T-helper 17 cell (primary cell): ENCODE measurements around the gene RPL18A. TPM values are rescaled to one million over a fixed set of nuclear protein-coding genes. Genes with fewer than 3 reads are reported as not detected.

Experiments used
- ATAC-seq: fragments of 150-1000 bp; cut with Tn5 transposase; 2 replicates; pipeline ENCODE4 v1.10.0; 2021; ENCODE audit warnings: mild to moderate bottlenecking, moderate library complexity
- DNase-seq, 3 donors: peaks; one replicate each; pipeline versions ENCODE4 v3.0.0 to v3.0.0-alpha.2; 2020 to 2021
- H3K9me3 ChIP-seq: one replicate; pipeline ENCODE4 v1.7.0; 2013; ENCODE audit warnings: low read length, mild to moderate bottlenecking; ENCODE audit not compliant: control insufficient read depth, poor library complexity, severe bottlenecking
- H3K27ac Mint-ChIP-seq: one replicate; pipeline ENCODE4 v1.8.0; 2022; ENCODE audit warnings: mild to moderate bottlenecking, moderate library complexity, mixed read lengths
- H3K27me3 Mint-ChIP-seq: one replicate; pipeline ENCODE4 v1.8.0; 2022; ENCODE audit warnings: mixed read lengths
- H3K36me3 Mint-ChIP-seq: one replicate; pipeline ENCODE4 v1.8.0; 2022; ENCODE audit warnings: low read depth, mixed read lengths
- H3K4me1 Mint-ChIP-seq: one replicate; pipeline ENCODE4 v1.8.0; 2022; ENCODE audit warnings: mild to moderate bottlenecking, mixed read lengths
- H3K4me3 Mint-ChIP-seq: one replicate; pipeline ENCODE4 v1.8.0; 2022; ENCODE audit warnings: mild to moderate bottlenecking, moderate library complexity, mixed read lengths
- total RNA-seq, 4 donors: library from RNA in 2 of 4; stranded (reverse) in 2 of 4; gene quantifications; one replicate each; pipeline ENCODE4 v1.2.3 and lab custom pipeline; 2022 to 2026

Gene RPL18A
- total RNA-seq, 2 donors from 2014 or later = 3,447 to 3,486 TPM

DNA sequence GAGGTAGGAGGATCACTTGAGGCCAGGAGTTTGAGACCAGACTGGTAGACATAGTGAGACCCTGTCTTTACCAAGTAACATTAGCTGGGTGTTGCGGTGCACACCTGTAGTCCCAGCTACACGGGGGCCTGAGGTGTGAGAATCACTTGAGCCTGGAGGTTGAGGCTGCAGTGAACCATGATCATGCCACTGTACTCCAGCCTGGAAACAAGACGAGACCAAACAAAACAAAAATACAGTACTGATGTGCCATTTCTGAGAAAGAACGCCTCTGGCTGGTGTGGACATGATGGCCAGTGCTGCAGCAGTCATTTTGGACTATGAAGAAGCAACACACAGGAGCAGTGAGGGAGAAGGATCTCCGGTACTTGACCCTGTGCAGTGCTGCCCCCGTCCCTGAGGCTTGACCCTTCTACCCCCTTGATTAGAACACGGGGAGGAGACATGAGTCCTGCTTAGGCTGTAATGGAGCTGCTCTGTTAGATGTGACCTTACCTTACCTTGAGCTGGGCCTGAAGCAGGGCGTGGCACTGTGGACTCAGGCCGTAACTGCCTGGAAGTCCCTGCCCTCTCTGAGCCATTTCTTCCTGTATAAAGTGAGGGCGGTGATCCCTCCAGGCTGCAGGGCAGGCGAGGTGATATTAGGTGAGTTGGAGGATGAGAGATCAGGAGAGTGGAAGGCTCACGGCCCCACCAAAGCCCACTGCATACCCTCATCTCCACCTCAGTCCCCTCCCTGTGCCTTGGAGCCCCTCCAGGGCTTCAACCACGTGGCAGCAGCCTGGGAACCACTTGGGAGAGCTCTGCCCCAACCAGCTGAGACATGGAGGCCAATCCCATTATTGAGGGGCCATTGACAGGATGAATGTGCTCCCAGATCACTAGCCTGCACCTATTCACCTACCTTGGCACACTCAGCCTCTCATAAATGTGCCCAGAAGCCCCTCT is 5.9 kb downstream of the RPL18A start:
- no peak for DNase-seq
- peak; percentile 24 for ATAC-seq
- Mint-ChIP-seq H3K4me3 (peak overlapping the region; percentile 33), H3K4me1 (peaks cover 11% of the 10 kb centered on the region), H3K27ac (peak overlapping the region; percentile 69), H3K27me3 (no peaks in the 10 kb centered on the region), H3K36me3 (no peaks in the 10 kb centered on the region)
- no peaks in the 10 kb centered on the region for H3K9me3 ChIP-seq

DNA sequence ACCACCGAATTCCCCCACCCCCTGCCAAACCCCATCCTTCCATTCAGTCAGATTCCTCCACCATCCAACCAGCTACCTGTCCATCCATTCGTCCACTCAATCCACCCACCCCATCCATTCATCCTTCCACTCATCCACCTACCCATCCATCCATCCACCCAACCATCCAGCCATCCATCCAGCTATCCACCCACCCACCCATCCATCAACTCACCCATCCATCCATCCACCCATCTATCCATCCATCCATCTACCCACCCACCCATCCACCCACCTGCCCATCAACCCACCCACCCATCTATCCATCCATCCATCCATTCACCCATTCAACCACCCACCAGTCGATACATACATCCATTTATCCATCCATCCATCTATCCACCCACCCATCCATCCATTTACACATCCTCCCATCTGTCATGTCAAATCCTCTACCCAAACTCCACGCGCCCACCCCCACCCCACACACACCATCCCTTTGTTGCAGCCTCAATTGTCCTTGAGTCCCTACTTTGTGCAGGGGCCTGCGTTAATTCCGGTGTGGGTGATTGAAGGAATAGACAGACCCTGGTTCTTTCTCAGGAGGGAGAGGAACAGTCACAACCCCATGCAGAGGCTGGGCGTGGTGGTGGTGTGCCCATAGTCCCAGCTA is 6.7 kb downstream of the RPL18A start:
- ATAC-seq = no peak
- H3K4me3 Mint-ChIP-seq = no peak overlapping the region

DNA sequence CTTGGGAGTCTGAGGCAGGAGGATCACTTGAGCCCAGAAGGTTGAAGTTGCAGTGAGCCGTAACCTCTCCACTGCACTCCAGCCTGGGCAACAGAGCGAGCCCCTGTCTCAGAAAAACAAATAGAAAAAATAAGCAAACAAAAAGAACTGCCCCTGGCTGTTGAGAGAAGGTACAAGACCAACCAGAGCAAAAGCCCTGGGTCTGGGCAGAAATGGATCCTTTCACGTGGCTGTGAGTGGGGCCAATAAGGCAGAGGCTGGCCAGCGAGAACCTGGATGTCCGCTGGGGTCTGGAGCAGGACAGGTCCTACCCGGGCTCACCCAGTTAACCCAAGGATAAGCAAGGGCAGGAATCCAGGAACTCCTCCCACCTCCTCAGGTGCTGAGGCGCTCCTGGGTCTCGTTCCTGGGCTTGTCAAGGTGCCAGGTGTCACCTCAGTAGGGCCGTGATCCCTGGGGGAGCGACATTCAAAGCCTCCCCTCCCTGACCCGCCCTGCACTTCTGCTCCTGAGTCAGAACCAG is 7.3 kb downstream of the RPL18A start:
- H3K27me3 Mint-ChIP-seq = no peaks in the 10 kb centered on the region
- H3K9me3 ChIP-seq = no peaks in the 10 kb centered on the region
- no peak overlapping the region for H3K27ac Mint-ChIP-seq
- ATAC-seq = no peak
- H3K36me3 Mint-ChIP-seq = no peaks in the 10 kb centered on the region
- peaks cover 7% of the 10 kb centered on the region for H3K4me1 Mint-ChIP-seq
- no peak overlapping the region for H3K4me3 Mint-ChIP-seq
- no peak for DNase-seq

More for the DNA sequence above, 6.7 kb downstream of the RPL18A start:
- peak overlapping the region; percentile 69 for H3K27ac Mint-ChIP-seq
- H3K36me3 Mint-ChIP-seq = no peaks in the 10 kb centered on the region
- peaks cover 5% of the 10 kb centered on the region for H3K4me1 Mint-ChIP-seq
- H3K27me3 Mint-ChIP-seq = no peaks in the 10 kb centered on the region
- no peaks in the 10 kb centered on the region for H3K9me3 ChIP-seq
- no peak for DNase-seq

DNA sequence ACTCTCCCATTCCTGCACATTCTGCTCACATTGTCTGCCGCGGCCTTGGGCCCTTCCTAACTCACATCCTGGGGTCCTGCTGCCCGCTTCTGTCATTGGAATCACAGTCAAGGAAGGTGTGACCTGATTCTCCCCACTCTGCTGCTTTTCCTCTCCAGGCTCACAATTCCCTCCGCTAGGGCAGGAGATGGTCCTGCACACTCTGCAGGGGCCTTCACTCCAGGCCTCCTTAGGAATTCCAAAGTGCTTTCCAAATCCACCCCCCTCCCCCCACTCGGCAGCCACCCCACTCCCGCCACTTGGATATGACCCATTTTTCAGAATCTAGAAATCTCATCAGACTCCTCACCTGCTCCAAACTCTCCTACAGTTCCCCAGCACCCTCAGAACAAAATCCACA is 9.0 kb downstream of the RPL18A start:
- Mint-ChIP-seq H3K4me1 (peaks cover 8% of the 10 kb centered on the region), H3K4me3 (no peak overlapping the region), H3K36me3 (no peaks in the 10 kb centered on the region), H3K27ac (peak overlapping the region; percentile 61), H3K27me3 (no peaks in the 10 kb centered on the region)
- DNase-seq (no peak), ATAC-seq (no peak)
- H3K9me3 ChIP-seq = no peaks in the 10 kb centered on the region

DNA sequence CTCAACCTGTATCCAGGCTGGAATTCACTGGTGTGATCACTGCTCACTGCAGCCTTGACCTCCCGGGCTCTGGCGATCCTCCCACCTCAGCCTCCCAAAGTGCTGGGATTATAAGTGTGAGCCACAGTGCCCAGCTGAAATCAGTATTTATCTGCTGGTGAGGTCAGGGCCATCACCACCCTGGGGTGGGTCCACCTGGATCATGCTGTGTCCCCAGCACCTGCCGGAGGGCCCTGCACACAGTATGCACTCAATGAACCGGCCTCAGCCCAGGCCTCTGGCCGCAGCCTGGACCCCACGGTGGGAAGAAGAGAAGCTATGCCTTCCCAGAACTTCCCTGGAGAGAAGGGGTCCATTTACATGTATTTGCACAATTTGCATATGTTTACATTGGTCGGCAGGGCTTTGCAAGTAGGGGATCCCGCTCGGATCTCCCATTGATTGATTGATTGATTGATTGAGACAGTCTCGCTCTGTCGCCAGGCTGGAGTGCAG is 9.5 kb downstream of the RPL18A start:
- peaks cover 7% of the 10 kb centered on the region for H3K4me1 Mint-ChIP-seq
- peak overlapping the region; percentile 61 for H3K27ac Mint-ChIP-seq
- no peaks in the 10 kb centered on the region for H3K36me3 Mint-ChIP-seq
- no peaks in the 10 kb centered on the region for H3K27me3 Mint-ChIP-seq
- no peaks in the 10 kb centered on the region for H3K9me3 ChIP-seq
- DNase-seq (no peak), ATAC-seq (no peak)
- H3K4me3 Mint-ChIP-seq = no peak overlapping the region

DNA sequence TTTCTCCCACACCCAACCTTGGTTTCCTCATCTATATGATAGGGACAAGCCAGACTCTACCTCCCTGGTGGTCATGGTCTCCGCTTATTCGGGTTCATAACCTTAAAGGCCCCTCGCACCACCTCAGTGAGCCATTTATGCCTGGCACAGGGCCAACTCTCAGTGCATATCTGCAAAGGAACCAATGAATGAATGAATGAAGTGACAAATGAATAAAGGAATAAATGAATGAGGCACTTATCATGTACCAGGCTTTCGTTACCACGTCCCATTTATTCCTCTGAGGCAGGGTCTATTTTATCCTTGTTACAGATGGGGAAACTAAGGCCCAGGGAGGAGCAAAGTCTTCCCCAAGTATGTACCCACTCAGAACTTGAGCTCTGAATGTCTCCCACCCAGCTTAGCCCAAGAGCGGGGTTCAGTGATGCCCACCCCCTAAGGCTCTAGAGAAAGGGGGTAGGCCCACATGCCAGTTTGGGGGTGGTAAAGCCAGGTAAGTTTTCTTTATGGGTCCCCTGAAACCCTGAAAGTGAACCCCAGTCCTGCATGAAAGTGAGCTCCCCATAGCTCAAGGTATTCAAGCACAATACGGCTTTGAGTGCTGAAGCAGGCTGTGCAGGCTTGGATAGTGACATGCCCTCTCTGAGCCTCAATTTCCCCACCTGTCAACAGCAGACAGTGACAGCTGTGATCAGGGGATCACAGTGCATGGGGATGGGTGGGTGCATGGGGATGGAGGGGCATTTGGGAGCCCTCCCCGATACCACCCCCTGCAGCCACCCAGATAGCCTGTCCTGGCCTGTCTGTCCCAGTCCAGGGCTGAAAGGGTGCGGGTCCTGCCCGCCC is 11.5 kb downstream of the RPL18A start:
- ATAC-seq (no peak), DNase-seq (no peak)
- no peaks in the 10 kb centered on the region for H3K9me3 ChIP-seq
- Mint-ChIP-seq H3K4me1 (peaks cover 7% of the 10 kb centered on the region), H3K4me3 (peak overlapping the region; percentile 92), H3K27ac (peak overlapping the region; percentile 34), H3K36me3 (no peaks in the 10 kb centered on the region), H3K27me3 (no peaks in the 10 kb centered on the region)

DNA sequence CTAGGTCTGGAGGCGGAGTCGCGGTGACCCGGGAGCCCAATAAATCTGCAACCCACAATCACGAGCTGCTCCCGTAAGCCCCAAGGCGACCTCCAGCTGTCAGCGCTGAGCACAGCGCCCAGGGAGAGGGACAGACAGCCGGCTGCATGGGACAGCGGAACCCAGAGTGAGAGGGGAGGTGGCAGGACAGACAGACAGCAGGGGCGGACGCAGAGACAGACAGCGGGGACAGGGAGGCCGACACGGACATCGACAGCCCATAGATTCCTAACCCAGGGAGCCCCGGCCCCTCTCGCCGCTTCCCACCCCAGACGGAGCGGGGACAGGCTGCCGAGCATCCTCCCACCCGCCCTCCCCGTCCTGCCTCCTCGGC is 12.2 kb downstream of the RPL18A start, which contains the start of gene SLC5A5:
SLC5A5 (plus strand) TSS at position 68 of the 373 bp plus-strand sequence. CDS start 375 bp downstream, outside the sequence.
- no peaks in the 10 kb centered on the region for H3K9me3 ChIP-seq
- Mint-ChIP-seq H3K27ac (peak within 1 kb of the TSS; percentile 34), H3K27me3 (no peaks in the 10 kb centered on the region), H3K36me3 (no peaks in the 10 kb centered on the region), H3K4me1 (peaks cover 5% of the 10 kb centered on the region), H3K4me3 (peak within 1 kb of the TSS; percentile 92)
- no peak for DNase-seq
- peak; percentile 12 for ATAC-seq

DNA sequence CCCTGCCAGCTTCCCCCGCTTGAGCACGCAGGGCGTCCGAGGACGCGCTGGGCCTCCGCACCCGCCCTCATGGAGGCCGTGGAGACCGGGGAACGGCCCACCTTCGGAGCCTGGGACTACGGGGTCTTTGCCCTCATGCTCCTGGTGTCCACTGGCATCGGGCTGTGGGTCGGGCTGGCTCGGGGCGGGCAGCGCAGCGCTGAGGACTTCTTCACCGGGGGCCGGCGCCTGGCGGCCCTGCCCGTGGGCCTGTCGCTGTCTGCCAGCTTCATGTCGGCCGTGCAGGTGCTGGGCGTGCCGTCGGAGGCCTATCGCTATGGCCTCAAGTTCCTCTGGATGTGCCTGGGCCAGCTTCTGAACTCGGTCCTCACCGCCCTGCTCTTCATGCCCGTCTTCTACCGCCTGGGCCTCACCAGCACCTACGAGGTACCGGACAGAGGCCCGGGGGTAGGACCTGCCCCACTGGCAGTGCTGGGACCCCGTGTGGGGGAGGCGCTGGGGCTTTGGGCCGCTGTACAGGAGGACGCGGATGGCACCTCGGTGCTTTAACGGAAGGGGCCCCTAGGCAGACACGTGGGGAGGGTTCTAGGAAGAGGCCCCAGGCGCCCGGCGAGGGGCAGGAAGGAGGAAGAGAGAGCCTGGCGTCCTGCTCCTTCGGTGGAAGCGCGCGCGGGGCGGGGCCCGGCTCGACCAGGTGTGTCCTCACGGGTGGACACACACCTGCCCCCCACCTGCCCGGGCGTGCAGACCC is 12.7 kb downstream of the RPL18A start:
- ATAC-seq = peak; percentile 17
- peak overlapping the region; percentile 4 for H3K27ac Mint-ChIP-seq
- H3K4me3 Mint-ChIP-seq = peak overlapping the region; percentile 92
- H3K36me3 Mint-ChIP-seq = no peaks in the 10 kb centered on the region
- H3K27me3 Mint-ChIP-seq = no peaks in the 10 kb centered on the region
- no peak for DNase-seq
- peaks cover 5% of the 10 kb centered on the region for H3K4me1 Mint-ChIP-seq
- no peaks in the 10 kb centered on the region for H3K9me3 ChIP-seq

DNA sequence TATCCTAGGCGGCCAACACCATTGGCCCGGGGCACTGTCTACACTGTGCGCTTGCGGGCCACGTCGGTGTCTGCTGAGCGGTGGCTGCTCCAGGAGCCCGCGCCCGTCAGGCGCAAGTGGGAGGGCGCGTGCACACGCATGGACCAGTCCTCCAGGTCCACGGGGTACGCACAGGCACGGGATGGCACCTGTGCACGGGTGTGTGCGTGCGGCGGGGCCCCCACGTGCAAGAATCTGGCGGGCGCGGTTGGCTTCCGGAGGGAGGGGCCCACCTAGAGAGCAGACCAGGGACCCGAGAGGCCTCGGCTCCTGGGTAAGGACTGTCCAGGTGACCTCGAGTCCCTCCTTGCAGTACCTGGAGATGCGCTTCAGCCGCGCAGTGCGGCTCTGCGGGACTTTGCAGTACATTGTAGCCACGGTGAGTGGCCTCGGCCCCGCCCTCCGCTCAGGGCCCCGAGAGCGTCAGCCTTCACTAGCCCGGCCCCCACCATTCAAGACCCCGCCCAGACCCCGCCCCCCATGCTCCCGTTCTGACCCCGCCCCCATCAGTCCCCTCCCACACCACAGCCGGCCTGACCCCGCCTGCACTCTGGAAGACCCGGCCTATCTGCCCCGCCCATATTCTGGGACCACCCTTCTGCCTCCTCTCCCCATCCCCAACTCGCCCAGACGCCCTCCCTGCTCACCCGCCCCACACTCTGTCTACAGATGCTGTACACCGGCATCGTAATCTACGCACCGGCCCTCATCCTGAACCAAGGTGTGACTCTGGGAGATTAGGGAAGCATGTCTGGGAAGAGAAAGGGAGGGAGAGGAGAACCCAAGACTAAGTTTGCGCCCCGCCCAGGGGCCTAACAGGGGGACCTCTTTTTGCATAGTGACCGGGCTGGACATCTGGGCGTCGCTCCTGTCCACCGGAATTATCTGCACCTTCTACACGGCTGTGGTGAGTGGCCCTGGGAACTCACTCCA is 14.4 kb downstream of the RPL18A start:
- H3K4me3 Mint-ChIP-seq = peak overlapping the region; percentile 92
- peaks cover 5% of the 10 kb centered on the region for H3K4me1 Mint-ChIP-seq
- no peaks in the 10 kb centered on the region for H3K9me3 ChIP-seq
- H3K36me3 Mint-ChIP-seq = no peaks in the 10 kb centered on the region
- no peak overlapping the region for H3K27ac Mint-ChIP-seq
- DNase-seq = peak; percentile 47 to 58 (median 57)
- ATAC-seq = peak; percentile 85
- no peaks in the 10 kb centered on the region for H3K27me3 Mint-ChIP-seq

DNA sequence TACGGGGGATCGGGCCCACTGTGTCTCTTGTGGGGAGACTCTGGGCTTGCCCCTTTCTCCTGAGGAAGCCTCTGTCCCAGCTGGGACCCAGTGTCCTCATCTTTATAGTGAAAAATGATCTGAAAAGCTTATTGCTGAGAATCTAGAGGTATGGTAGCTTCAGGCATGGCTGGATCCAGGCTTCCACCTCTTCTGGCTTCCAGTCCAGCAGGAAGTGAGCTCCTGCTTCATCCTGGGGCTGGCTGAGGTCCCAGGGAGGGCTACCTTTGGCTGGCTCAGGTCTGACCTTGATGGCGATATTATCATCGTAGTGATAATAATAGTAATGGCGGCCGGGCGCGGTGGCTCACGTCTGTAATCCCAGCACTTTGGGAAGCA is 15.0 kb downstream of the RPL18A start:
- H3K9me3 ChIP-seq = no peaks in the 10 kb centered on the region
- H3K27me3 Mint-ChIP-seq = no peaks in the 10 kb centered on the region
- ATAC-seq = no peak
- H3K4me3 Mint-ChIP-seq = no peak overlapping the region
- peaks cover 5% of the 10 kb centered on the region for H3K4me1 Mint-ChIP-seq
- no peak for DNase-seq
- no peaks in the 10 kb centered on the region for H3K36me3 Mint-ChIP-seq
- H3K27ac Mint-ChIP-seq = no peak overlapping the region

DNA sequence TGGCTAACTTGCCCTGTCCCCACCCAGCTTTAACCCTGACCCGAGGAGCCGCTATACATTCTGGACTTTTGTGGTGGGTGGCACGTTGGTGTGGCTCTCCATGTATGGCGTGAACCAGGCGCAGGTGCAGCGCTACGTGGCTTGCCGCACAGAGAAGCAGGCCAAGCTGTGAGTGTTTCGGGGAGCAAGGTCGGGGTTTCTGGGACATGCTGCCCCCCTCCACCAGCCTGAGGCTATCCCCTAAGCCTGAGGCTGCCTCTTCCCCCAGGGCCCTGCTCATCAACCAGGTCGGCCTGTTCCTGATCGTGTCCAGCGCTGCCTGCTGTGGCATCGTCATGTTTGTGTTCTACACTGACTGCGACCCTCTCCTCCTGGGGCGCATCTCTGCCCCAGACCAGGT is 18.0 kb downstream of the RPL18A start:
- Mint-ChIP-seq H3K27ac (no peak overlapping the region), H3K27me3 (no peaks in the 10 kb centered on the region), H3K4me1 (peaks cover 2% of the 10 kb centered on the region), H3K36me3 (no peaks in the 10 kb centered on the region), H3K4me3 (no peak overlapping the region)
- DNase-seq (no peak), ATAC-seq (no peak)
- H3K9me3 ChIP-seq = no peaks in the 10 kb centered on the region
